Activated gamma-delta T cell (primary cell): ENCODE measurements around the gene NPBWR2.
"Not testable (repeated sequence)": the region's sequence is repeated elsewhere in the genome, so short reads cannot be mapped to it uniquely, and the experiment has no call there.

ENCODE experiments used
- DNase-seq: peaks from one replicate; lab custom pipeline; 2025; lab: John Stamatoyannopoulos, UW

The NPBWR2 gene

GRCh38 chr20:64143018-64143801 lies 35.8 kb upstream of the NPBWR2 start:
- DNase-seq: no peak

GRCh38 chr20:64142590-64142989 lies 35.2 kb upstream of the NPBWR2 start:
- DNase-seq: no peak

GRCh38 chr20:64140956-64141355 lies 33.6 kb upstream of the NPBWR2 start:
- no peak for DNase-seq

- no peak for DNase-seq
These were observed 32.9 kb upstream of the NPBWR2 start for GRCh38 chr20:64140061-64140931.

- no peak for DNase-seq
These were observed 32.1 kb upstream of the NPBWR2 start for GRCh38 chr20:64139199-64140060.

- no peak for DNase-seq
These were observed 31.0 kb upstream of the NPBWR2 start for GRCh38 chr20:64138276-64138815.

GRCh38 chr20:64137598-64138031 lies 30.2 kb upstream of the NPBWR2 start:
- DNase-seq: no peak

- DNase-seq: no peak
These were observed 28.8 kb upstream of the NPBWR2 start for GRCh38 chr20:64136004-64136710.

GRCh38 chr20:64134744-64135143 lies 27.4 kb upstream of the NPBWR2 start:
- DNase-seq: not testable (repeated sequence)

GRCh38 chr20:64133951-64134407 lies 26.6 kb upstream of the NPBWR2 start:
- DNase-seq: no peak

GRCh38 chr20:64131406-64131805 lies 24.0 kb upstream of the NPBWR2 start:
- DNase-seq: no peak

GRCh38 chr20:64130876-64131275 lies 23.5 kb upstream of the NPBWR2 start:
- no peak for DNase-seq

- DNase-seq: no peak
These were observed 22.9 kb upstream of the NPBWR2 start for GRCh38 chr20:64130271-64130670.

- DNase-seq: no peak
These were observed 21.9 kb upstream of the NPBWR2 start for GRCh38 chr20:64129146-64129782.

- not testable (repeated sequence) for DNase-seq
These were observed 16.2 kb upstream of the NPBWR2 start for GRCh38 chr20:64123517-64123916.

GRCh38 chr20:64122927-64123326 lies 15.6 kb upstream of the NPBWR2 start:
- DNase-seq: not testable (repeated sequence)

- DNase-seq: no peak
These were observed 14.2 kb upstream of the NPBWR2 start for GRCh38 chr20:64121586-64121985.

- no peak for DNase-seq
These were observed 12.4 kb upstream of the NPBWR2 start for GRCh38 chr20:64119681-64120341.

- DNase-seq: no peak
These were observed 11.9 kb upstream of the NPBWR2 start for GRCh38 chr20:64119301-64119680.

- DNase-seq: not testable (repeated sequence)
These were observed 10.0 kb upstream of the NPBWR2 start for GRCh38 chr20:64117432-64117777.
